Stimulated activated CD4-positive, alpha-beta T cell treated with anti-CD3 and anti-CD28 coated beads, Interleukin-15, amount 100 ng/mL, for 24 hours (primary cell): ENCODE data around the gene ITSN2.

ENCODE experiments used
- DNase-seq: peaks from one replicate; pipeline ENCODE4 v3.0.0-alpha.2; 2020

Gene ITSN2

DNA sequence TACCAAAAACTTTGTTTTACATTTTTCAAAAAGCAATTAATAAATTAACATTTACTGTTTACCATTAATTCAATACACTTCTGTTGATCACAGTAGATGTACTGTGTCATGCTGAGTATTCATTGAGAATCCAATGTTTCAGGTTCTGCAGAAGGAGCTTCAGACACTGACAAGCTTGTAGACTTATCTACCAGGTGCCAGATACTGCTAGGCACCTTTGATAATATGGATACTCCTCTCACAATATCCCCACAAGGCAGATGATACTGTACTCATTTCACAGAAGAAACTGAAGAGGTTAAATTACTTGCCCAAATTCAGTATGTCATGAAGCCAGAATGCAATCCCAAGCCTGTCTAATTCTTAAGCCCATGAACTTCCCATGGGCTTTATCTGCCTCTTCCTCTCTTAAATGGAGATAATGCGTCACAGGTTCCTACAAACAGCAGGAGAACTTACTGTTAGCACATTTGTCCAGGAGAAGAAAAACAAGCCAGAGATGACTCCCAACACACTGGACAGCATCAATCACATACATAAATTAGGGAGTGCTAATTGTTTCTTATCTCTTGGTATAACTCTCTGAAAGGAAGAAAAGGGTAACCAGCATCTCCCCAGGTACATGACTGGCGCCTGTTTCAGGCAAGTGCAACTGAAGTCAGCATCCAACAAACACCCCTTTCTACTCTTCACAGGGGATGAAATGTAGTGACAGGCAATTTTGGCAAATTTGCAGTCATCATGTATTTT, 27.4 kb downstream of the ITSN2 start:
- DNase-seq: no peak

- DNase-seq: no peak
Observed at GRCh38 chr2:24330161-24330560, 30.2 kb downstream of the ITSN2 start.

DNA sequence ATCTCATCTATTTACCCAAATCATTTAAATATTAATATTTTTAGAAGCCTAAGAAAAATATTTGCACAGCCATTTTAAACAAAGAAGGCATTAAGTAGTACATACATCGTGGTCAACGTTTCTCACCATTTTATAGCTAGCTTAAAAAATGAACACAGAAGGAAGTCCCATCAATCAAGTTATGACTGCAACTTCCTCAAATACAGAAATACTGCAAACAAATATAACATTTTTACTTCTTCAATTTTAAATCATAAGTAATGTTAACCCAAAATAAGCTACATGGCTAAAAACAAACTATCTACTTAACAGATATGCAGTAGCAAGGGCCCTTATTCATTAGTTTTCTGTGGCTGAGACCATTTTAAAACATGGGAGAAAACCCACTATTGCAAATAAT, 30.6 kb downstream of the ITSN2 start:
- DNase-seq: no peak

DNA sequence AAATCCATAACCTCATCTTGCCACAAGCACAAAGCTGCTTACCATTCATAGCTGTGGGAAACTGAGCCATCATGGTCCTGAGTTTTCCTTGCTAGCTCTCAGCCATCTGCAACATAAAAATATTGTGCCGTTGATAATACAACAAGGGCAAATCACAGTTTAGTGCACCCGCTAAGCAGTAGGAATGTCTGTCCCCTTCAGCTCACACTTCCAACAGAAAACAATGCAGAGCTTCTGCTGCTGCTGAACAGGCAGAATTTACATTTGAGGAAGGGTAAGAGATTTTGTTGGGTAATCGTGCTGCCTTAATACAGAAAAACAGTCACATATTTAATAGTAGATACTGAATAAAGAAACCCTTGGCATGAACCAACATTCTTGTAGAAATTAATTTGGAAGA, 32.3 kb downstream of the ITSN2 start:
- no peak for DNase-seq

- DNase-seq: peak; percentile 8
Observed at GRCh38 chr2:24317491-24317920, 42.8 kb downstream of the ITSN2 start.

GRCh38 chr2:24315669-24316068, 44.7 kb downstream of the ITSN2 start:
- peak; percentile 8 for DNase-seq

- no peak for DNase-seq
Observed at GRCh38 chr2:24313744-24314632, 46.3 kb downstream of the ITSN2 start.

DNA sequence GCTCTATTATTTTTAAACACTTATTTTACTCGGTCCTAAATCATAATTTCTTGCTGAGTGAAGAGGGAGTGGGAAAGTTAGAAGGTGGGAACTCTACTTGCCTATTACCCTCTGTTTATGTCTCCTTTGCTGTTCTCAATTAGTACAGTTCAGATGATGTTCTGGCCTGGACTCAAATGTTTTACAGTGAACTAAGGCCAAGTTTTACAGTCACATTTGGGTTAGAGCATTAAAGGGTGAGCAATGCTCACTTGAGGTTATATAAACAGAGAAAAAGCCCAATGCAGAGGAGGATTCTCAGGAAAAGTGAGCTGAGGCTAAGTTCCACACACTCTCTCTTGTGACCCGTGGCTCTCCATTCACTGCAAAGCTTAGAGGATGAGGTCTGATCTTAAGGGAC, 52.4 kb downstream of the ITSN2 start:
- no peak for DNase-seq

DNA sequence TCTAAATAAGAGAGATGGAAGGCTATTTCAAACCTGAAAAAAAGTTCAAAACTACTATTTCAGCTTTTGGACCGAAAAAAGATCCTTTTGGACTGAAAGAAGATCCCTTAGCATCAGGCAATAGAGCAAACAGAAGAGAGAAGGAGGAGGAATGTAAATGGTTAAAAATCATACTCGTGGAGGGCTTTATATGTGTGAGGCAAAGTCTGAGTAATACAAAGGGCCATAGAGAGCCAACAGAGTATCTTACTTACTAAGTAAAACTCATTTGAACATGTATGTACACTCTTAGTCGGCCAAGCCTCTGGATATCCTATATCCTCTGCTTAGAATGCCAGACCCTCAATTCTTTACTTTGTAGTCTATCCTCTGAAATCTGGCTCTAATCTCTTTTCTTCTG, 55.7 kb downstream of the ITSN2 start:
- DNase-seq: no peak

DNA sequence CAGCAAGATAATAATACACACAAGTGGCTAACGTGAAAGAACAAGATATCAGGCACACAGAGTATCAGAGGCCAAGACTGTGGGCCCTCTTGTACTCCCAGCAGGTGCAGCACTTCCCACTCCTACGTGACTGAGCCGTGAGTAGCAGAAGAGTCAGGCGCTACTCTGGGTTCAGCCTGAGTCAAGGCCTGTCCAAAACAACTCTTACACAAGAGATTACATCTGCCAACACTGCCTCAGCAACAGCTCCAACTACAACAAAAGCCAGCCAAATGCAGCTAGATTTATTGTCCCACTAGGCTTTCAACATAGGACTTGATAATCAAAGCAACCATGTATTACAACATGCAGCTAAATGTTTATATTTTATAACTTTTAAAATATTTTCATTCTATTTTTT, 56.2 kb downstream of the ITSN2 start:
- no peak for DNase-seq

GRCh38 chr2:24301599-24301998, 58.7 kb downstream of the ITSN2 start:
- no peak for DNase-seq

DNA sequence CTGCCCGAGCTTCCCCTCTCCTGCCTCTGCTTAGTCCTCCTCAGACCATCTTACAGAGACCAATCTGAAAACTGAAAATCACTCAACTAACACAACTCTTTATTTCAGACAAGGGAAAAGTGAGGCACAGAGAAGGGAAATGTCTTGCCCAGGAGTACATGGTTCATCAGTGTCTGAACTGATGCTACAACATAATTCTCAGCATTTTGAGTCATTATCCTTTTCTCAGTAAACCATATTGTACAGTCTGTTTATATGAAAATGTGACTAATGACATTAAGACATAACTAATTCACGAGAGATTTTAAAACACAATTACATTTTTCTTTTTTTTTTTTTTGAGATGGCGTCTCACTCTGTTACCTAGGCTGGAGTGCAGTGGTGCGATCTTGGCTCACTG, 62.7 kb downstream of the ITSN2 start:
- no peak for DNase-seq

DNA sequence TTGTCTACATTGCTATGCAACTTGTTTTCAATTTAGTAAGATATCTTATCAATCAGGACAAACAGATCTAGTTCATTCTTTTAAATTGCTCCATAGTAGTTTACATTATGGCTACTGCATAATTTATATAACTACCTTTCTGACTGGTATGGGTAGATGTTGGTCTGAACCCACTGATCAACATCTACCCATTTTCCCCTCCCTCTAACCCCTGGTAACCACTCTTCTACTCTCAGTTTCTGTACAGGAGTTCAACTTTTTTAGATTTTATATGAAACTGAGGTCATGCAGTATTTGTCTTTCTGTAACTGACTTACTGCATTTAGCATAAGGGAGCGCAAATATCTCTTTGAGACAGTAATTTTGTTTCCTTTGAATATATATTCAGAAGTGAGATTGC, 73.2 kb downstream of the ITSN2 start:
- DNase-seq: no peak

DNA sequence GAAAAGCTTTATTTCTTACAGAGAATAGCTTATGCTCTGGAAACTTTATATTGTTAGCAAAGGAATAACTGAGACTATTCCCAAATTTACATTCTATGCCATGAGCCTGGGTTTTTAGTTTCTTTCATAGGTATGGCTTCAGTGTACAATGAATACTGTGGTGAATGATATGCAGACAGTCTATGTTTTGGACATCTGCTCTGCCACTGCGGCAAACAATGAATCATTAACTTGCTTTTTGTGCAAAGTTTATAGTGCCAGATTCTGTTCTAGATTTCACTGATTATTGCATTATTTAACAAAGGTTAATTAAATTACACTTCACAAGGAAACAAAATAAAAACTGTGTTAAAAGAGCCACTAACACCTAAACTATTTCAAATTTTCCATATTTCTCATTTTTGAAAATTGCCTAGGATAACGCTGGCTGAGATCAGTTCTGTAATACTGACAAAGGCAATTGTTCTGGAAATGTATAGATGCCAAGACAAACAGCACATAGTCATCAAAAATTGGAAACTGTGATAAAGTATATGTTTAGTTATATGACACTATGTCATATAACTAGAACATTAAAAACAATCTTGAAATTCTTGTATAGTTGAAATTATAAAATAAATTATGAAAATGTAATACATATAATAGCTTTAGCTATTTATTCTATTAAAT, 74.7 kb downstream of the ITSN2 start:
- DNase-seq: no peak

DNA sequence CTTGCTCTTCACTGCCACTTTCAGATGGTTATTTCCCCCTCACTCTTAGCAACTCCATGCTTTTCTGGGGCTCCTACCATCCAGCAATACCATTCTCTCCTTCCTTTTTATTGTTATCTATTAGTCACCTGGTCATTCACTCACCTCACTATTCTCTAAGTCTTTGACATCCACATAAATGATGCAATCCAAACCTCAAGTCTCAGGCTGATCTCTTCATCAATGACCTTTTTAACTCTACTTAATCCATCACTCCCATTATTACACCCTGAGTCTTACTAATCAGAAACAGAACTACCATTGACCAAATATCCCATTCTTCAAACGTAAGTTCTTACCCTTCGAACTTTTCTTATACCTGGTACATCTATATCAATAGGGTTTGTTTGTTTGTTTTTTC, 79.7 kb downstream of the ITSN2 start:
- DNase-seq: no peak

DNA sequence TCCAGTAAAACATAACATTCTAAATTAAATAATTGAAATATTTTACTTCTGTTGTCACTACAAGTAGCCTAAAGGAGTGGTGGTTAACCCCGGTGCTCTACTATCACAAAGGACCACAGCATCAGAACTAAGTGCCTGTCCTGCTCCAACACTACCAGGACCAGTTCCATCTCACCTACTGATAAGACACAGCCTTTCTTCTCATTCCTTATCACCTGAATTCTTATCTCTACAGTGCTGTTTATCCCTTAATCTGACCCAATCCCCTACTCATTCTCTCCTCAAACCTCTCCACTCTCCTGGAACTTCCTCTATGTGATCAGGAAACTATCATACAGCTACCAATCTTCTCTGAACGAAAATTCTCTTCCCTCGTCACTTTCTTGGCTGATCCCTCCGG, 80.2 kb downstream of the ITSN2 start:
- DNase-seq: no peak

- no peak for DNase-seq
Observed at GRCh38 chr2:24276349-24276899, 83.9 kb downstream of the ITSN2 start.

GRCh38 chr2:24274809-24275208, 85.5 kb downstream of the ITSN2 start:
- no peak for DNase-seq

GRCh38 chr2:24273598-24273997, 86.7 kb downstream of the ITSN2 start:
- no peak for DNase-seq

- DNase-seq: no peak
Observed at GRCh38 chr2:24272907-24273306, 87.4 kb downstream of the ITSN2 start.

- DNase-seq: no peak
Observed at GRCh38 chr2:24272161-24272802, 88.1 kb downstream of the ITSN2 start.

GRCh38 chr2:24269265-24269664, 91.1 kb downstream of the ITSN2 start:
- no peak for DNase-seq

GRCh38 chr2:24265212-24265611, 95.1 kb downstream of the ITSN2 start:
- DNase-seq: no peak
